ENCODE results near the gene CSNK1D. TPM values are rescaled to one million over a fixed set of nuclear protein-coding genes. Genes with fewer than 3 reads are reported as not detected.
A peak's percentile ranks its signal among the peaks of the same experiment; 100 is the strongest.

The CSNK1D gene
- total RNA-seq, 1 experiment from 2014 or later: 58.5 TPM

- DNase-seq (ENCODE audit: low read depth): peak; percentile 54
Observed at GRCh38 chr17:82229698-82230608, 43.5 kb downstream of the CSNK1D start.

GRCh38 chr17:82228842-82229697 is 44.4 kb downstream of the CSNK1D start, which contains the start of gene SLC16A3:
Gene SLC16A3 (plus strand): TSS chr17:82229042. CDS start chr17:82236009, 6,967 bp downstream.
- peak; percentile 58 for DNase-seq (ENCODE audit: low read depth)

- DNase-seq (ENCODE audit: low read depth): no peak
Observed at GRCh38 chr17:82228278-82228841, 45.1 kb downstream of the CSNK1D start.

GRCh38 chr17:82227629-82228277 is 45.7 kb downstream of the CSNK1D start:
- DNase-seq (ENCODE audit: low read depth): no peak

GRCh38 chr17:82226809-82227628 is 46.5 kb downstream of the CSNK1D start:
- DNase-seq (ENCODE audit: low read depth): no peak

- no peak for DNase-seq (ENCODE audit: low read depth)
Observed at GRCh38 chr17:82226146-82226808, 47.2 kb downstream of the CSNK1D start.

- DNase-seq (ENCODE audit: low read depth): no peak
Observed at GRCh38 chr17:82225368-82226029, 48.0 kb downstream of the CSNK1D start.

- DNase-seq (ENCODE audit: low read depth): no peak
Observed at GRCh38 chr17:82224666-82225065, 48.8 kb downstream of the CSNK1D start.

GRCh38 chr17:82223517-82223916 is 50.0 kb downstream of the CSNK1D start:
- no peak for DNase-seq (ENCODE audit: low read depth)

GRCh38 chr17:82222816-82223215 is 50.7 kb downstream of the CSNK1D start:
- DNase-seq (ENCODE audit: low read depth): no peak

GRCh38 chr17:82221341-82221902 is 52.1 kb downstream of the CSNK1D start:
- DNase-seq (ENCODE audit: low read depth): no peak

- no peak for DNase-seq (ENCODE audit: low read depth)
Observed at GRCh38 chr17:82219753-82220709, 53.5 kb downstream of the CSNK1D start.

GRCh38 chr17:82219083-82219482 is 54.4 kb downstream of the CSNK1D start:
- DNase-seq (ENCODE audit: low read depth): no peak

GRCh38 chr17:82218349-82219075 is 55.0 kb downstream of the CSNK1D start:
- DNase-seq (ENCODE audit: low read depth): no peak

- DNase-seq (ENCODE audit: low read depth): peak; percentile 92
Observed at GRCh38 chr17:82217530-82218204, 55.8 kb downstream of the CSNK1D start.

- no peak for DNase-seq (ENCODE audit: low read depth)
Observed at GRCh38 chr17:82217120-82217529, 56.4 kb downstream of the CSNK1D start.
